Measurements from ENCODE around the gene LRRC71.

GRCh38 chr1:156928043-156928602 lies 7.7 kb downstream of the LRRC71 start:
- TF ChIP-seq, protein P1, sequence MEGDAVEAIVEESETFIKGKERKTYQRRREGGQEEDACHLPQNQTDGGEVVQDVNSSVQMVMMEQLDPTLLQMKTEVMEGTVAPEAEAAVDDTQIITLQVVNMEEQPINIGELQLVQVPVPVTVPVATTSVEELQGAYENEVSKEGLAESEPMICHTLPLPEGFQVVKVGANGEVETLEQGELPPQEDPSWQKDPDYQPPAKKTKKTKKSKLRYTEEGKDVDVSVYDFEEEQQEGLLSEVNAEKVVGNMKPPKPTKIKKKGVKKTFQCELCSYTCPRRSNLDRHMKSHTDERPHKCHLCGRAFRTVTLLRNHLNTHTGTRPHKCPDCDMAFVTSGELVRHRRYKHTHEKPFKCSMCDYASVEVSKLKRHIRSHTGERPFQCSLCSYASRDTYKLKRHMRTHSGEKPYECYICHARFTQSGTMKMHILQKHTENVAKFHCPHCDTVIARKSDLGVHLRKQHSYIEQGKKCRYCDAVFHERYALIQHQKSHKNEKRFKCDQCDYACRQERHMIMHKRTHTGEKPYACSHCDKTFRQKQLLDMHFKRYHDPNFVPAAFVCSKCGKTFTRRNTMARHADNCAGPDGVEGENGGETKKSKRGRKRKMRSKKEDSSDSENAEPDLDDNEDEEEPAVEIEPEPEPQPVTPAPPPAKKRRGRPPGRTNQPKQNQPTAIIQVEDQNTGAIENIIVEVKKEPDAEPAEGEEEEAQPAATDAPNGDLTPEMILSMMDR (IDR thresholded peaks at IDR 0.05), result no peak
- no peak for TF ChIP-seq POLR2A (IDR thresholded peaks at IDR 0.05)
- no peak for TF ChIP-seq EP300 (IDR thresholded peaks at IDR 0.05; ENCODE audit: low read depth)
- no peak for TF ChIP-seq POLR2AphosphoS5 (IDR thresholded peaks at IDR 0.05)
